Stimulated activated naive CD8-positive, alpha-beta T cell treated with anti-CD3 and anti-CD28 coated beads, Interleukin-15, amount 100 ng/mL, for 72 hours (primary cell): ENCODE measurements around the gene SIGLEC11.
"Not testable (repeated sequence)": the region's sequence is repeated elsewhere in the genome, so short reads cannot be mapped to it uniquely, and the experiment has no call there.

Source experiments
- ATAC-seq: fragments of 150-1000 bp; cut with Tn5 transposase; 2 replicates; pipeline ENCODE4 v1.10.0; 2021; ENCODE audit warnings: mild to moderate bottlenecking, moderate library complexity
- DNase-seq, 2 donors: peaks; one replicate each; pipeline ENCODE4 v3.0.0; 2021 to 2022
- H3K27ac Mint-ChIP-seq, 2 donors: one replicate each; pipeline ENCODE4 v1.8.0; 2022; ENCODE audit warnings: mild to moderate bottlenecking in 2 of 2, mixed read lengths in 2 of 2, moderate library complexity in 2 of 2
- H3K27me3 Mint-ChIP-seq: one replicate; pipeline ENCODE4 v1.8.0; 2022; ENCODE audit warnings: mixed read lengths
- H3K4me1 Mint-ChIP-seq: one replicate; pipeline ENCODE4 v1.8.0; 2022; ENCODE audit warnings: mild to moderate bottlenecking, mixed read lengths
- H3K4me3 Mint-ChIP-seq, 2 donors: one replicate each; pipeline ENCODE4 v1.8.0; 2022; ENCODE audit warnings: mild to moderate bottlenecking in 2 of 2, mixed read lengths in 2 of 2, moderate library complexity in 1 of 2
- H3K9me3 Mint-ChIP-seq, 2 donors: one replicate each; pipeline ENCODE4 v1.8.0; 2022; ENCODE audit warnings: mixed read lengths in 2 of 2

Gene SIGLEC11

GRCh38 chr19:49946415-49946814 is 14.6 kb downstream of the SIGLEC11 start:
- no peak for ATAC-seq
- DNase-seq = no peak
- Mint-ChIP-seq H3K9me3 (no peaks in the 10 kb centered on the region), H3K27me3 (peaks cover 51% of the 10 kb centered on the region), H3K4me1 (peaks cover 27% of the 10 kb centered on the region), H3K4me3 (no peak overlapping the region), H3K27ac (no peak overlapping the region)

- H3K4me3 Mint-ChIP-seq, DNase-seq, H3K27ac Mint-ChIP-seq, H3K9me3 Mint-ChIP-seq: not testable (repeated sequence)
- peak; percentile 80 for ATAC-seq
- peaks cover 30% of the 10 kb centered on the region for H3K4me1 Mint-ChIP-seq
- peaks cover 32% of the 10 kb centered on the region for H3K27me3 Mint-ChIP-seq
Measured at GRCh38 chr19:49944567-49944966, 16.4 kb downstream of the SIGLEC11 start.

- no peak overlapping the region for H3K4me3 Mint-ChIP-seq
- H3K4me1 Mint-ChIP-seq = peaks cover 38% of the 10 kb centered on the region
- H3K27me3 Mint-ChIP-seq = peaks cover 31% of the 10 kb centered on the region
- H3K27ac Mint-ChIP-seq = no peak overlapping the region
- ATAC-seq (no peak), DNase-seq (no peak)
- H3K9me3 Mint-ChIP-seq = no peaks in the 10 kb centered on the region
Measured at GRCh38 chr19:49940482-49940791, 20.5 kb downstream of the SIGLEC11 start.

- no peak overlapping the region for H3K4me3 Mint-ChIP-seq
- H3K9me3 Mint-ChIP-seq = no peaks in the 10 kb centered on the region
- DNase-seq (no peak), ATAC-seq (peak; percentile 25)
- peaks cover 36% of the 10 kb centered on the region for H3K4me1 Mint-ChIP-seq
- no peak overlapping the region for H3K27ac Mint-ChIP-seq
- peaks cover 29% of the 10 kb centered on the region for H3K27me3 Mint-ChIP-seq
Measured at GRCh38 chr19:49939721-49940481, 21.1 kb downstream of the SIGLEC11 start.

- H3K4me1 Mint-ChIP-seq = peaks cover 28% of the 10 kb centered on the region
- DNase-seq (no peak), ATAC-seq (no peak)
- no peak overlapping the region for H3K4me3 Mint-ChIP-seq
- no peaks in the 10 kb centered on the region for H3K9me3 Mint-ChIP-seq
- H3K27ac Mint-ChIP-seq = peak overlapping the region in 1 of 2 donors; percentile 71
- H3K27me3 Mint-ChIP-seq = peaks cover 20% of the 10 kb centered on the region
Measured at GRCh38 chr19:49938662-49939061, 22.3 kb downstream of the SIGLEC11 start.

- ATAC-seq (peak; percentile 82), DNase-seq (peak; percentile 78 to 79)
- Mint-ChIP-seq H3K4me1 (peaks cover 30% of the 10 kb centered on the region), H3K4me3 (peak overlapping the region; percentile 56 to 63), H3K9me3 (no peaks in the 10 kb centered on the region), H3K27me3 (peaks cover 13% of the 10 kb centered on the region), H3K27ac (no peak overlapping the region)
Measured at GRCh38 chr19:49937750-49938381, 23.1 kb downstream of the SIGLEC11 start.

- Mint-ChIP-seq H3K27ac (no peak overlapping the region), H3K4me3 (no peak overlapping the region), H3K27me3 (peaks cover 13% of the 10 kb centered on the region), H3K4me1 (peaks cover 43% of the 10 kb centered on the region), H3K9me3 (peaks cover 5 to 8% of the 10 kb centered on the region in 2 donors)
- no peak for ATAC-seq
- DNase-seq = no peak
Measured at GRCh38 chr19:49936549-49936948, 24.4 kb downstream of the SIGLEC11 start.

GRCh38 chr19:49933643-49934042 is 27.3 kb downstream of the SIGLEC11 start:
- Mint-ChIP-seq H3K27me3 (peaks cover 13% of the 10 kb centered on the region), H3K4me1 (peaks cover 53% of the 10 kb centered on the region), H3K9me3 (peaks cover 14 to 17% of the 10 kb centered on the region in 2 donors), H3K27ac (peak overlapping the region in 1 of 2 donors; percentile 89), H3K4me3 (peak overlapping the region; percentile 5 to 67)
- ATAC-seq (no peak), DNase-seq (no peak)

GRCh38 chr19:49932731-49933131 is 28.2 kb downstream of the SIGLEC11 start:
- DNase-seq (peak; percentile 39 to 70), ATAC-seq (peak; percentile 26)
- H3K4me3 Mint-ChIP-seq = peak overlapping the region; percentile 57 to 67
- H3K4me1 Mint-ChIP-seq = peaks cover 59% of the 10 kb centered on the region
- peaks cover 14 to 17% of the 10 kb centered on the region in 2 donors for H3K9me3 Mint-ChIP-seq
- peak overlapping the region in 1 of 2 donors; percentile 16 for H3K27ac Mint-ChIP-seq
- H3K27me3 Mint-ChIP-seq = peaks cover 13% of the 10 kb centered on the region

- ATAC-seq (no peak), DNase-seq (no peak)
- Mint-ChIP-seq H3K27ac (peak overlapping the region in 1 of 2 donors; percentile 81), H3K27me3 (peaks cover 11% of the 10 kb centered on the region), H3K4me1 (peaks cover 60% of the 10 kb centered on the region), H3K9me3 (peaks cover 14 to 17% of the 10 kb centered on the region in 2 donors), H3K4me3 (peak overlapping the region; percentile 52 to 67)
Measured at GRCh38 chr19:49932041-49932451, 28.9 kb downstream of the SIGLEC11 start.

GRCh38 chr19:49931293-49932040 is 29.5 kb downstream of the SIGLEC11 start:
- H3K4me1 Mint-ChIP-seq = peaks cover 64% of the 10 kb centered on the region
- DNase-seq (no peak), ATAC-seq (no peak)
- peaks cover 14 to 17% of the 10 kb centered on the region in 2 donors for H3K9me3 Mint-ChIP-seq
- H3K4me3 Mint-ChIP-seq = peak overlapping the region; percentile 52 to 67
- peak overlapping the region; percentile 29 to 81 for H3K27ac Mint-ChIP-seq
- peaks cover 5% of the 10 kb centered on the region for H3K27me3 Mint-ChIP-seq

- H3K4me3 Mint-ChIP-seq = peak overlapping the region; percentile 94 to 99
- H3K9me3 Mint-ChIP-seq = peaks cover 14 to 17% of the 10 kb centered on the region in 2 donors
- H3K4me1 Mint-ChIP-seq = peaks cover 69% of the 10 kb centered on the region
- DNase-seq (peak in 1 of 2 donors; percentile 37), ATAC-seq (no peak)
- no peaks in the 10 kb centered on the region for H3K27me3 Mint-ChIP-seq
- H3K27ac Mint-ChIP-seq = peak overlapping the region in 1 of 2 donors; percentile 98
Measured at GRCh38 chr19:49930483-49931011, 30.4 kb downstream of the SIGLEC11 start.

GRCh38 chr19:49929611-49930482 is 31.1 kb downstream of the SIGLEC11 start:
- Mint-ChIP-seq H3K9me3 (peaks cover 14 to 17% of the 10 kb centered on the region in 2 donors), H3K27ac (peak overlapping the region; percentile 97 to 98), H3K4me1 (peaks cover 76% of the 10 kb centered on the region), H3K4me3 (peak overlapping the region; percentile 94 to 99), H3K27me3 (no peaks in the 10 kb centered on the region)
- peak; percentile 94 to 95 for DNase-seq
- ATAC-seq = peak; percentile 91

- peaks cover 83% of the 10 kb centered on the region for H3K4me1 Mint-ChIP-seq
- peak within 1 kb of the TSS; percentile 97 to 98 for H3K27ac Mint-ChIP-seq
Measured at GRCh38 chr19:49929121-49929610, 31.8 kb downstream of the SIGLEC11 start, which contains the start of the genes ATF5 and NUP62. Gene ATF5, plus strand, starts transcription at chr19:49929205. Its CDS starts 1,646 bp downstream, at chr19:49930851. Gene NUP62, minus strand, starts transcription at chr19:49929504. Its CDS starts 19,697 bp downstream, at chr19:49909807.

More at GRCh38 chr19:49929121-49929610, 31.8 kb downstream of the SIGLEC11 start, which contains the start of the genes ATF5 and NUP62:
- Mint-ChIP-seq H3K4me3 (peak within 1 kb of the TSS; percentile 94 to 99), H3K9me3 (peaks cover 14 to 17% of the 10 kb centered on the region in 2 donors), H3K27me3 (no peaks in the 10 kb centered on the region)
- DNase-seq (peak; percentile 90 to 91), ATAC-seq (peak; percentile 63)
